GM18873 (cell line): ENCODE results near the gene SCN1A.
"Not testable (repeated sequence)": the region's sequence is repeated elsewhere in the genome, so short reads cannot be mapped to it uniquely, and the experiment has no call there.

Source experiments
- ATAC-seq: cut with Tn5 transposase; IDR thresholded peaks from one replicate; pipeline ENCODE4 v1.9.1; 2021; ENCODE audit warnings: mild to moderate bottlenecking, moderate library complexity, moderate number of reproducible peaks; ENCODE audit not compliant: unreplicated experiment, low FRiP score

SCN1A gene

DNA sequence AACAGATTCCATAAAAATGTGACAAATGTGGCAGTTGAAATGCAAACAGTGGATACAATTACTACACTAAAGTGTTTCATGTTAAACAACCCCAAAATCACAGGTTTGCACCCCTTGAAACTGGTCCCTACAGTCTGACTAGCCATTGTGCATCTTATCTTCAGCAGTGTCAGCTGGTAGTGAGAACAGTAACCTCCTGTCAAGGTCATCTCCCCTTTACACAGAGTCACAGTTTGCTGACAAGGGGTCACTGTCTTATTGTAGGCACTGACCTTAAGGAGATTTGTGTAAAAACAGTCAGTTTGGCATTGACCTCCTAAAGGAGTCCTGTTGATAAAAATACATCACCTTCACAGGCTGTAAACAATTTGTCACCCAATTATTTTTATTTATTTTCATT, 137.0 kb downstream of the SCN1A start:
- no peak for ATAC-seq

DNA sequence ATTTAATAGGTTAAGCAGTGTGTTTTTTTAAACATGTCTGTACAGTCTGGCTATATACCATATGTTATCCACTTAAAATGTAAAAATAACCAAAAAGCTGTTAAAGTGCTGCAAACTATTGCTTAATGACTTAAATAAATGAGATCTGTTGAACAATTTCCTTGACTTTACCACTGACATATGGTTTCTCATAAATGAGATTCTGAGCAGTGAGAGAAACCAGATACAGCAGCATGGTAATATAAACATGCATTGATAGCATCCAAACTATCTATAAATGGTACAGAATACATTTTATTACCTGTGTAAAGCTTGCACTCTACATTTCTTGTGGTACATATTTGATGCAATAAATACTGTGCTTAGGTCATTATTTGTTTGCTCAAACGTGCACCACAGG, 138.0 kb downstream of the SCN1A start:
- no peak for ATAC-seq

DNA sequence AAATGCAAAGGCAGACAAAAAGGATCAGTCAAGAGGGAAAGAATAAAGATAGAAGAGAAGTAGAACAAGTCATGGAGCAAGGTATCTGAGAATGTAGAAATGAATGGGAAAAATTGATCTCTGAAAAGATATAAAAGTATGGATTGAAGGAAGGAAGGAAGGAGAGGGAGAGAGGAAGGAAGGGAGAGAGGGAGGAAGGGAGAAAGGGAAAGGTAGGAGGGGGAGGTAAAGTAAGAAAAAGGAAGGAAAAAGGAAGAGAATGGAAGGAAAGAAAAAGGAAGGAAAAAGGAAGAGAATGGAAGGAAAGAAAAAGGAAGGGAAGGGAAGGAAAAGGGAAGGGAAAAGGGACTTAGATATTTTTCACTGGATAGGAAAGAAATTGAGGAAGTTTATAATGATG, 142.7 kb downstream of the SCN1A start:
- no peak for ATAC-seq

DNA sequence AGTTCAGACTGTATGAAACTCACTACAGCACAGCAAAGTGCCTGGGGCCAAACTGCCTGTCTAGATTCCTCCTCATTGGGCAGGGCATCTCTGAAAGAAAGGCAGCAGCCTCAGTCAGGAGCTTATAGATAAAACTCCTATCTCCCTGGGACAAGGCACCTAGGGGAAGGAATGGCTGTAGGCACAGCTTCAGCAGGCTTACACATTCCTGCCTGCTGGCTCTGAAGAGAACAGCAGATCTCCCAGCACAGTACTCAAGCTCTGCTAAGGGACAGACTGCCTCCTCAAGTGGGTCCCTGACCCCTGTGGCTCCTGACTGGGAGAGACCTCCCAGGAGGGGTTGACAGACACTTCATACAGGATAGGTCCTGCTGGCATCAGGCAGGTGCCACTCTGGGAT, 155.7 kb downstream of the SCN1A start:
- ATAC-seq = not testable (repeated sequence)

DNA sequence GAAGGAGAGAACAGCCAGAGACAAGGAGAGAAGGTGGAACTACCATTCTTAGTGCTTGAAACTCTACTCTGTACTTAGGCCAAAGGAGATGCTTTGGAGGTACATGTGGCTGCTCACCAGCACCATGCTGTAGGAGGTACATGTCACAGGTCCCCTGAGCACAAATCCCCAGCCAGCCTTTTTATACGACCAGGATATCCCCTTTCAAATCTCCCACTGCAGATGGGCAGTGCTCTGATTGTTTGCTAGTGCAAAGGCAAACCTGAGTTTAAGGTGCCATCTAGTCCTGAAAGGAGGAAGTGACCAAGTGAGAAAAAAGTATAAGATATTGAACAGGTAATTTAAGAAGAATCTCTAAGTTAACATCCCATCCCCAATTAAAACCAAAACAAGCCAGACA, 157.2 kb downstream of the SCN1A start:
- no peak for ATAC-seq

DNA sequence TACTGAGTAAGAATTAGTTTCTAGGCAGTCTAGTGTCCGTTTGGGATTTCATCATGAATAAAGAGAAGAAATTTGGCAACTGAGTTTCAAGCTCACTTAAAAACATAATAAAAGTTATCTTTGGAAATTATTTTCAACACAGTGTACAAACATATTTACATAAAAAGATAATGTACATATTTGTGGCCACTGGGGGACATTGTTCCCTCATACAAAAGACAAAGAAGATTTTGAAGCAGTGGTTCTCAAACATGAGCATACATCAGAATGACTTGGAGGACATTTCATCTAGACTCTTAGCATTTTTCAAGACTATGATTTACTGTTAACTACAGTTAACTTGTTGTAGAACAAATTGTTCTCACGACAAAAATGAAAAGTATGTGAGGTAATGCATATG, 158.6 kb downstream of the SCN1A start:
- ATAC-seq = no peak

DNA sequence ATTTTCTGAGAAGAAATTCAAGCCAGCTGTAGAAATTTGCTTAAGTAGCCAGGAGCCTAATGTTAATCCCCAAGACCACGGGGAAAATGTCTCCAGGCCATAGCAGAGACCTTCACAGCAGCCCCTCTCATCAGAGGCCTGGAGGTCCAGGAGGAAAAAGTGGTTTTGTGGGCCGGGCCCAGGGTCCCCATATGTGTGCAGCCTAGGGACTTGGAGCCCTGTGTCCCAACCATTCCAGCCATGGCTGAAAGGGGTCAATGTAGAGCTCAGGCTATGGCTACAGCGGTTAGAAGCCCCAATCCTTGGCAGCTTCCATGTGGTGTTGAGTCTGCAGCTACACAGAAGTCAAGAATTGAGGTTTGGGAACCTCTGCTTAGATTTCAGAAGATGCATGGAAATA, 160.1 kb downstream of the SCN1A start:
- ATAC-seq = no peak

DNA sequence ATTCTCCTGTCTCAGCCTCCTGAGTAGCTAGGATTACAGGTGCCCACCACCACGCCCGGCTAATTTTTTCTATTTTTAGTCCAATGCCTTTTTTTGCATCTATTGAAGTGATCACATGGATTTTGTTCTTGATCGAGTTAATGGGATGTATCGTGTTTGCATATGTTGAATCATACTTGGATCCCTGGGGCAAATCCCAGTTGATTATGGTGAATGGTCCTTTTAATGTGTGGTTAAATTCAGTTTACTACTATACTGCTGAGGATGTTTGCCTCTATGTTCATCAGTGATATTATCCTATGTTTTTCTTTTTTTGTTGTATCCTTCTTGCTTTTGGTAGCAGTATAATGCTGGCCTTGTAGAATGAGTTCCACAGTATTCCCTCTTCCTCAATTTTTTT, 166.0 kb downstream of the SCN1A start:
- ATAC-seq = no peak

DNA sequence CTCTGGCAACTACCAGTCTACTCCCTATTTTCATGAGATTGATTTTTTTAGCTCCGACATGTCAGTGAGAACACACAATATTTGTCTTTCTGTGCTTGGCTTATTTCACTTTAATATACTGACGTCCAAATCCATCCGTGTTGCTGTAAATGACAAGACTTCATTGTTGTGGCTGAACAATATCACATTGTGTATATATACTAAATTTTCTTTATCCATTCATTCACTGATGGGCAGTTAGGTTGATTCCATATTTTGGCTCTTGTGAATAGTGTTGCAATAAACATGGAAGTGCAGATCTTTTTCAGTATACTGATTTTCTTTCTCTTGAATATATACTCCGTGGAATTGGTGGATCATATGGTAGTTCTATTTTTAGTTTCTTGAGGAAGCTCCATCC, 168.4 kb downstream of the SCN1A start:
- ATAC-seq = no peak

DNA sequence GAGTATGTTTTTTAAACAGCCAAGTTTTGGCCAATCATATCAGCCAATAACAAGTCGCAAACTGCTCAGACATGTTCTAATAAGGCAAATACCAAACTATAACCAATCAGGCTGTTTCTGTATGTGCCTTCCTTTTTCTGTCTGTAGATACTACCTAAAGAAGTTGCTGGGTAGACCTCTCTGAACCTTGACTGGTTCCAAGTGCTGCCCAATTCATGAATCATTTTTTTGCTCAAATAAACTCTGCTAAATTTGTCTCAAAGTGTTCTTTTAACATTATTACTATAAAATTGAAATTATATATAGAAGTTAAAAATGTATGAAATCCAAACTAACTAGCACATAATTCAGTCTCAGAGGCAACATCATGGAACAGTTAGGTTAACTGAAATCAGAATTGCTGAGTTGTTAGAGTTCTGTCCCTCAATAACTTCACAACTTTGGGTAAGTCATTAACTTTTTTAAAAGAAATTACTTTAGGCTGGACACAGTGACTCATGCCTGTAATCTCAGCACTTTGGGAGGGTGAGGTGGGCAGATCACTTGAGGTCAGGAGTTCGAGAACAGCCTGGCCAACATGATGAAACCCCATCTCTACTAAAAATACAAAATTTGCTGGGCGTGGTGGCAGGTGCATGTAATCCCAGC, 169.4 kb downstream of the SCN1A start:
- ATAC-seq = no peak

DNA sequence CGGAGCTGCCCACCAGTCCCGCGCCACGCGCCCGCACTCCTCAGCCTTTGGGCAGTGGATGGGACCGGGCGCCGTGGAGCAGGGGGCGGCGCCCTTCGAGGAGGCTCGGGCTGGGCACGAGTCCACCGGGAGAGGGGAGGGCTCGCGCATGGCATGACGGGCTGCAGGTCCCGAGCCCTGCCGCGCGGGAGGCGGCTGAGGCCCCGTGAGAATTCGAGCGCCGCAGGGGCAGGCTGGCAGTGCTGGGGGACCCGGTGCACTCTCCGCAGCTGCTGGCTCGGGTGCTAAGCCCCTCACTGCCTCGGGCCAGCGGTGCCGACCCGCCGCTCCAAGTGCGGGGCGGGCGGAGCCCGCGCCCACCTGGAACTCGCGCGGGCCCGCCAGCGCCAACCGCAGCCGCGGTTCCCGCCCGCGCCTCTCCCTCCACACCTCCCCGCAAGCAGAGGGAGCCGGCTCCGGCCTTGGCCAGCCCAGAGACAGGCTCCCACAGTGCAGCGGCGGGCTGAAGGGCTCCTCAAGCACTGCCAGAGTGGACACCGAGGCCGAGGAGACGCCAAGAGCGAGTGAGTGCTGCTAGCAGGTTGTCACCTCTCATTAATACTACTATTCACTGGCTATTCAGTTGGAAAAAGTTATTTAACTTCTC, 170.7 kb downstream of the SCN1A start:
- no peak for ATAC-seq

DNA sequence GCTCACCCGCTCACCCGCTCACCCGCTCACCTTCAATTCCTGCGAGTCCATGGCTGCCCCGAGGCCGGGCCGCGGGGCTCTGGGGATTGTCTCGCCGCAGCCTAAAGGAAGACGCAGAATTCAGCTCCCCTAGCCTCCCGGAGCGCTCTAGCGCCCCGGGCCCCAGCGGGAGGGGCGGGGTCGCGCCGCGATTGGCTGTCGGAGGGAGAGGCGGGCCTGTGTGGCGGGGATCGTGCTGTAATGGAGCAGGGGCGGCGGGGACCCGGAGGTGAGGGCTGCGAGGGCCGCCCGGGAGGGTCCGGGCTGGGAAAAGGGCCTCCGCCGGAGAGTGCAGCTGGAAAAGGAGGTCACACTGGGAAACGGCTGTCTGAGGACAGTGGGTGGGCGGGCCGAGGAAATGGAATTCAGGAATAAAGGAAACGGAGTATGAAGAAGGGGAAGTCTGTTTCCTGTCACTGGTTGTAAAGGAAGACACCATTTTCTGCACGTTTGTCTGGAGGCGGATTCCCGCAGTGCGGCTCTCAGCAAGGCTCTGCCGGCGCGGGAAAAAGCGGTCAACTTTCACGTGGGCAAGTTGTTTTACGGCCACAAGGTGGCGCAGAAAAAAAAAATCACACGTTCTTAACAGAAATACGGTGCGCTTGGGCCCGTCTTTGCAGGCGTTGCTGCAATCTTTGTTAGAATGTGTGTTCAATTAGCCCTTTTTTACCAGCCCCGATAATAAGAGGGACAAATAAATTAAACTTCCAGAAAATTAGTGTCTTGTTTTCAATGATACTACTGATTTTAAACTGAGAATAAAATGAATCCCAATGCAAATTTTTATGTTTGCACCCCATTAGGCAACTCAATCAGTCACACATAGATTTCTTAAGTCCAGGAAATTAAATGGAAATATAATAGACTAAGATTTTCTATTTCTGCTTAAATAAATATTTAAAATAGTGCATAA, 173.9 kb downstream of the SCN1A start, which contains the start of gene TTC21B:
Gene TTC21B, minus strand, starts transcription at position 122 of the 952 bp plus-strand sequence. Its CDS starts 71 bp downstream, at position 51.
- peak; percentile 87 for ATAC-seq

DNA sequence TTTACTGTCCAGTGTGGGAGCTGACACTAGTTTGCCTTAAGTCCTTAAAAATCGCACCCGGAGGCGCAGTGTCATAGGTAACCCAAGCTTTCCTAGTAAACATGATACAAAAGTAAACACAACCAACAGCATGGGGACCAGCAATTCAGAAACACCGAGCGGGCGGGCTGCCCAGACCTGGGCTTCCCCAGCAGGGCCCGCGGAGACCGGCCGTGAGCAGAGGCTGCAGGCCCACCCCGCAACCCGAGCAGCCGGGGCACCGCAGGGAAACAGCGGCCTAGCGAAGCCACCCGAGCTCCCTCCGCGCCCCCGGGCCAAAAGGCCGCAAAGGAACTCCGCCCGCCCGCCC, 174.5 kb downstream of the SCN1A start:
- peak; percentile 24 for ATAC-seq

DNA sequence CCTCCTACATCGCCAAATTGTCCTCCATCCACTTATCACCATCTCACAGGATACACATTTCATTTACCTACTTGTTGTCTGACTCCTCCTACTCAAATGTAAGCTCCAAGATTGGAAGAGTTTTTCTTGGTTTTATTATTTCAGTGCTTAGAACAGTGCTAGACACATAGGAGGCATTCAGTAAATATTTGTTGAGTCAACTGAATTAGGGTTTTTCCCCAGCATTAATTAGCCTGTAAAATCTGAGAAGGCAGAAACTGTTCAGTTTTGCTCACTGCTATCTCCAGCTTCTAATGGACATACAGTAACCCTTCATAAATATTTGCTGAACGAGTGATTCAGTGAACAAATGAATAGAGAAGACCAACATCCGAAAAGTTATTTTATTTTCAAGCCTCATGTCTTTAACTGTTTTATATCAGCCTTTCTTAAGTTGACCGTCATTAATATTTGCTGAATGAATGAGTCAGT, 175.0 kb downstream of the SCN1A start:
- ATAC-seq = no peak

DNA sequence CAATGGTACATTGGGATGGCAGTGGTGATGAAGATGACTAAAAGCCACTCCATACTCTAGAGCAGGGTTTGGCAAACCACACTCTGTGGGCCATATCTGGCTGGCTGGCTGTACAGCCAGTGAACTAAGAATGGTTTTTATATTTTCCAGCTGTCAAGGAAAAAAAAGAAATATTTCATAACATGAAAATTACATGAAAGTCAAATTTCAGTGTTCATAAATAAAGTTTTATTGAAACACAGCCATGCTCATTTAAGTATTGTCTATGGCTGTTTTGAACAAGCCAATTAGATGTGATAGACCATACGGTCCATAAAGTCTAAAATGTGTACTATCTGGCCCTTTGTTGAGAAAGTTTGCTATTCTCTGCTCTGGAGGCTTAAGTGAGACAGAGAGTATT, 175.7 kb downstream of the SCN1A start:
- ATAC-seq = no peak

DNA sequence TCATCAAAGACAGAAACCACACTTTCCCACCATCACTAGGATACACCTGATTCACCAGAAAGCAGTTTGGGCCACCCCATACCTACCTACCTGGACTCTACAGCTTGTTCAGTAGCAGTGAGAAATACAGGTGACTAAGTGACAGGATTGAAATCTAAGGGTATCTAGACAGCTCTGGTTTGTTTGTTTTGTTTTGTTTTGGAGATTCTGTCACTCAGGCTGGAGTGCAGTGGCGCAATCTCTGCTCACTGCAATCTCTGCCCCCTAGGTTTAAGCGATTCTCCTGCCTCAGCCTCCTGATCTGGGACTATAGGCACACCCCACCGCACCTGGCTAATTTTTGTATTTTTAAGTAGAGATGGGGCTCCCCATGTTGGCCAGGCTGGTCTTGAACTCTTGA, 177.4 kb downstream of the SCN1A start:
- no peak for ATAC-seq

DNA sequence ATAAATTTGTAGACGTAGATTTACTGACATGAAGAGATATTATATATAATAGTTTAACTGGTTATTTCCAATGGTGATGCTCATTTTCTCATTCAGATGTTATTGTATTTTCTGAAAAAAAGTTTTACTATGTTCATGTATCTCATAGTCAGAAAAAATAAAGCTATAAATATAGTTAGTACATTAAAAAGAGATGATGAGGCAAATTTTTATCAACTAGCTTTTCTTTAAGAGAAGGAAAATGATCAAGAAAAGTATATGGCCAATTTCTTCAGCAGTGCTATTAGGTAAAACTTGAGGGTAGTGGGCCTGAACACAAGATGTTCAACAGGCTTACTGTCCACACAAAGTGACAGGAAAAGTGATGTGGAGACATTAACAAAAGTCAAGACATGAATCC, 186.0 kb downstream of the SCN1A start:
- no peak for ATAC-seq

DNA sequence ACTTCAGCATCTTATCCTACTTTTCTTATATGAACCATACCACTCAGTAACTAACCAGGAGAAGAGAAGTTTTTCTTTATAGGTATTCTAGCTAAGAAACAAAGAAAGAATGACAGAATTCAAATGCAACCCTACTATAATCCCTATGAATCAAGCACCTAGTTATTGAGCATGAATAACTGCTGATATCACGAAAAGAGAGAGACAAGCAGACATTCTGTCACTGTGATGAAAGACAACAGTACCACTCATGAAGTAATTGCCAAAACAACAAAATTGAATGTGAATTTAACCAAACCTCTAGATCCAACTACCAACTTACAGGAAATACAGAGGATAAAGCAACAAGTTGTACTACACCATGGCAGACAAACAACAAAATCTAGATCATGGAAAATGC, 189.6 kb downstream of the SCN1A start:
- ATAC-seq = no peak
